Endometrial microvascular endothelial cells (primary cell): ENCODE results near the gene TLE2. TPM values are rescaled to one million over a fixed set of nuclear protein-coding genes. Genes with fewer than 3 reads are reported as not detected.
"Not testable (repeated sequence)": the region's sequence is repeated elsewhere in the genome, so short reads cannot be mapped to it uniquely, and the experiment has no call there.

Experiments
- in situ Hi-C: cut with HindIII; loops from 2 replicates; pipeline ENCODE4 v1.10.0; 2017; ENCODE audit warnings: low sequenced_read_pairs, low pct_unique_long_range_greater_than_20kb; ENCODE audit errors: inconsistent ontology term
- total RNA-seq: library from RNA; depleted of rRNA; stranded (reverse); fragments of >200 nt; gene quantifications from one replicate; pipeline ENCODE4 v1.2.3, GENCODE V29; 2015; ENCODE audit errors: inconsistent ontology term

Gene TLE2
- total RNA-seq, 1 donor from 2014 or later, result 11.3 TPM

GRCh38 chr19:3020321-3020960 lies 8.6 kb downstream of the TLE2 start:
- in situ Hi-C loops, result no loop called here

- in situ Hi-C loops, result no loop called here
Measured at GRCh38 chr19:3019211-3019854, 9.7 kb downstream of the TLE2 start.

- in situ Hi-C loops, result no loop called here
Measured at GRCh38 chr19:3017923-3018322, 11.2 kb downstream of the TLE2 start.

GRCh38 chr19:3015126-3016057 lies 13.7 kb downstream of the TLE2 start:
- in situ Hi-C loops, result no loop called here

- in situ Hi-C loops, result no loop called here
Measured at GRCh38 chr19:3014135-3014534, 14.9 kb downstream of the TLE2 start.

- in situ Hi-C loops, result no loop called here
Measured at GRCh38 chr19:3013263-3013725, 15.8 kb downstream of the TLE2 start.

- in situ Hi-C loops, result no loop called here
Measured at GRCh38 chr19:3012621-3013262, 16.3 kb downstream of the TLE2 start.

GRCh38 chr19:3012059-3012458 lies 17.0 kb downstream of the TLE2 start:
- in situ Hi-C loops, result not testable (repeated sequence)

- in situ Hi-C loops, result no loop called here
Measured at GRCh38 chr19:3010871-3011270, 18.2 kb downstream of the TLE2 start.

GRCh38 chr19:3008994-3009393 lies 20.1 kb downstream of the TLE2 start:
- in situ Hi-C loops, result no loop called here

- in situ Hi-C loops, result no loop called here
Measured at GRCh38 chr19:3007975-3008374, 21.1 kb downstream of the TLE2 start.

- in situ Hi-C loops, result no loop called here
Measured at GRCh38 chr19:3006075-3006767, 22.9 kb downstream of the TLE2 start.

- in situ Hi-C loops, result no loop called here
Measured at GRCh38 chr19:3005345-3005744, 23.7 kb downstream of the TLE2 start.

GRCh38 chr19:3004522-3004921 lies 24.6 kb downstream of the TLE2 start:
- in situ Hi-C loops, result no loop called here

GRCh38 chr19:3003046-3003445 lies 26.0 kb downstream of the TLE2 start:
- in situ Hi-C loops, result no loop called here

- in situ Hi-C loops, result no loop called here
Measured at GRCh38 chr19:3001235-3001800, 27.8 kb downstream of the TLE2 start.

GRCh38 chr19:2998642-2999041 lies 30.4 kb downstream of the TLE2 start:
- in situ Hi-C loops, result no loop called here

- in situ Hi-C loops, result no loop called here
Measured at GRCh38 chr19:2997720-2998119, 31.4 kb downstream of the TLE2 start.
